ENCODE data around the gene IGLL1.
A peak's percentile ranks its signal among the peaks of the same experiment; 100 is the strongest.
"Not testable (repeated sequence)": the region's sequence is repeated elsewhere in the genome, so short reads cannot be mapped to it uniquely, and the experiment has no call there.

IGLL1 gene

GRCh38 chr22:23591201-23591791 lies 11.2 kb upstream of the IGLL1 start:
- ATAC-seq, result peak in 1 of 2 donors; percentile 55

GRCh38 chr22:23583836-23584235 lies 3.7 kb upstream of the IGLL1 start:
- no peak for ATAC-seq

- ATAC-seq, result no peak
These were observed 3.1 kb upstream of the IGLL1 start for GRCh38 chr22:23583153-23583552.

GRCh38 chr22:23581260-23581650 lies 1.2 kb upstream of the IGLL1 start:
- ATAC-seq, result no peak

GRCh38 chr22:23580576-23581259 lies 628 bp upstream of the IGLL1 start:
- ATAC-seq, result no peak

- ATAC-seq, result no peak
These were observed 810 bp downstream of the IGLL1 start for GRCh38 chr22:23579280-23579679.

GRCh38 chr22:23578306-23578705 lies 1.8 kb downstream of the IGLL1 start:
- ATAC-seq, result no peak

GRCh38 chr22:23576681-23577080 lies 3.4 kb downstream of the IGLL1 start:
- no peak for ATAC-seq

GRCh38 chr22:23575601-23576000 lies 4.5 kb downstream of the IGLL1 start:
- no peak for ATAC-seq

GRCh38 chr22:23574877-23575276 lies 5.2 kb downstream of the IGLL1 start:
- no peak for ATAC-seq

GRCh38 chr22:23574371-23574811 lies 5.7 kb downstream of the IGLL1 start:
- ATAC-seq, result no peak

- not testable (repeated sequence) for ATAC-seq
These were observed 6.3 kb downstream of the IGLL1 start for GRCh38 chr22:23573701-23574235.

GRCh38 chr22:23573106-23573505 lies 7.0 kb downstream of the IGLL1 start:
- not testable (repeated sequence) for ATAC-seq

- ATAC-seq, result no peak
These were observed 8.6 kb downstream of the IGLL1 start for GRCh38 chr22:23571486-23571885.

GRCh38 chr22:23570681-23571080 lies 9.4 kb downstream of the IGLL1 start:
- ATAC-seq, result no peak

- no peak for ATAC-seq
These were observed 10.4 kb downstream of the IGLL1 start for GRCh38 chr22:23569716-23570115.

- ATAC-seq, result no peak
These were observed 10.8 kb downstream of the IGLL1 start for GRCh38 chr22:23569291-23569690.

- no peak for ATAC-seq
These were observed 13.2 kb downstream of the IGLL1 start for GRCh38 chr22:23566705-23567475.

GRCh38 chr22:23565915-23566704 lies 14.0 kb downstream of the IGLL1 start:
- no peak for ATAC-seq

GRCh38 chr22:23565305-23565914 lies 14.7 kb downstream of the IGLL1 start:
- ATAC-seq, result peak in 1 of 2 donors; percentile 34

GRCh38 chr22:23564276-23564675 lies 15.8 kb downstream of the IGLL1 start:
- ATAC-seq, result no peak

- ATAC-seq, result no peak
These were observed 17.0 kb downstream of the IGLL1 start for GRCh38 chr22:23563111-23563510.

Data from activated CD4-positive, CD25-positive, alpha-beta regulatory T cell treated with anti-CD3 and anti-CD28 coated beads, Interleukin-2, amount 50 U/mL, for 24 hours (primary cell).